Skin of body (tissue), 2 donors: ENCODE measurements around the gene FMN1. TPM values are rescaled to one million over a fixed set of nuclear protein-coding genes. Genes with fewer than 3 reads are reported as not detected.

Experiments
- DNase-seq: peaks from one replicate; lab custom pipeline; 2025; lab: John Stamatoyannopoulos, UW
- total RNA-seq: library from RNA; depleted of rRNA; stranded (reverse); fragments of >200 nt; gene quantifications from one replicate; pipeline ENCODE4 v1.2.3, GENCODE V29; 2014

FMN1 gene
- total RNA-seq, 1 donor from 2014 or later = 11.5 TPM

DNA sequence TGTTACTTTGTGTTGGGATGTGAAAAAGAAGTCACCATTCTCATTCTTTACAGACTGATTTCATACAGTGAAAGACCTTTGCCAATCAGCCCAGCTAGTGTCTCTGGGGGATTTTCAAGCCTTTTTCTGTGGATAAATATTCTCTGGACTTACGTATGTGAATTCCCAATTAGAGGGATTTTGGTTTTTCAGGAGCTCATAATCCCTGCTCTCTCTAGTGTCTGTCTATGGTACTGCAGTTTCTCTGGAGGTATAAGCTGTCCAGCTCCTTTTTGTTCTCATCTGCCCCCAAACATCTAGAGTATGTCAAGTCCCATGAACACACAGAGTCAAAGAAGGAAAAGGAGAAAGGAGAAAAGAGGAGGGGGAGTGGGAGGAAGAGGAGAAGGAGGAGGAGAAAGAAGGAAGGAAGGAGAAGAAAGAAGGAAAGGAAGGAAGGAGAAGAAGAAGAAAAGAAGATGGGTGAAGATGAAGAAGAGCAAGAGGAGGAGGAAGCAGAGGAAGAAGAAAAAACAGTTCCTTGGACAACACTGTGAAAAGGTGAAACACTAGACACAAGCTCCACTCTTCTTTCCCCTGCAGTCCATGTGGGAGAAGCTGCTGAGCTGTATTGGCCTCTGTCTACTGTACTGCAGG lies 258.1 kb downstream of the FMN1 start:
- peak; percentile 13 for DNase-seq

DNA sequence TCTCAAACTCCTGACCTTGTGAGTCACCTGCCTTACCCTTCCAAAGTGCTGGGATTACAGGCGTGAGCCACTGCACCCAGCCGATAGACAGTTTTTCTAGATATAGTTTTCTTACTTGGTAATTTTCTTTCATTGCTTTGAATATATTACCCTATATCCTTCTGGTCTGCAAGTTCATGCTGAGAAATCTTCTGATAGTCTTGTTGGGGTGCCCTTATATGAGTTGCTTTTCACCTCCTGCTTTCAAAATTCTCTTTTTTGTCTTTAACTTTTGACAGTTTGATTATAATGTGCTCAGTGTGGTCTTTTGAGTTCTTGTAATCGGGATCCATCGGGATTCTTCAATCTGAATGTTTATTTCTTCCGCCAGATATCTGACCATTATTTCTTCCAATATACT lies 259.4 kb downstream of the FMN1 start:
- DNase-seq = no peak

DNA sequence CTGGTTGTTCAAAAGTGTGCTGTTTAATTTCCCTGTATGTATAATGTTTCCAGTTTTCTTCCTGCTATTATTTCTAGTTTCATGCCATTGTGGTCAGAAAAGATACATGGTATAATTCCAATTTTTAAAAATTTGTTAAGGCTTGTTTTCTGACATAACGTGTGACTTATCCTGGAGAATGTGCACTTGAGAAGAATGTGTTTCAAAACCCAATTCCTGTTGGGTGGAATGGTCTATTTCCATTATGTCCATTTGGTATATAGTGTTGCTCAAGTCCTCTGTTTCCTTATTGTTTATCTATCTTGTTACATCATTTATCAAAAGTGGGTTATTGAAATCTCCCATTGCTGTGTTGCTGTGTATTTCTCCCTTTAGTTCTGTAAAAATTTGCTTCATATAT lies 261.3 kb downstream of the FMN1 start:
- no peak for DNase-seq

DNA sequence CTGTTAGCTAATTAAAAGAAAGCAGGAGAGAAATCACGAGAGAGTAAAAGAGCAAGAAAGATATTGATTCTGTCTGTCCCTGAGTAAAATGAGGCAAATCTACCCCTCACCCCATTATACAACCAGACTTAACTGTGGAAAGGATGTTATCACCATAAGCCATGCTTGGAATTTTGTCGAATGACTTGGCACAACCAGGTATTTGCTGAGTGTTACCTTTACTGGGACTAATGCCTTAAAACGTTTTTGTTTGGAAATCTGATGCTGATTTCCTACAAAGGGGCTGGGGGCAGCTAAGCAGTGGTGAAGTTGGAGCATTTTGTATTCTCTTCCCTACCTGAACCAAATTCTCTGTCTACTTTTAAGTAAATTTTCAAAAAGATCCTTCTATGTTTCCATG lies 265.6 kb downstream of the FMN1 start:
- no peak for DNase-seq

DNA sequence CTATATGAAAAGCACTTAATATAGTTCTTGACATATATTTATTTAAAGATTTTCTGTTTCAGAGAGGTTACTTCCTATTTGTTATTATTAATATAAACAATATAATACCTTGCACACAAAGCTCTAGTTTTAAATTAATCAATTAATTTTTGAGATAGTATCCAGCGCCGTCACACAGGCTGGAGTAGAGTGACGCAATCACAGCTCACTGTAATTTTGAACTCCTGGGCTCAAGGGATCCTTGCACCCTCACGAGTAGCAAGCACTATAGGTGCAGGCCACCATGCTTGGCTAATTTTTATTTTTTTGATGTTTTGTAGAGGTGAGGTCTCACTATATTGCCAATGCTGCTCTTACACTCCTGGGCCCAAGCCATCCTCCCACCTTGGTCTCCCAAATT lies 267.4 kb downstream of the FMN1 start:
- no peak for DNase-seq

DNA sequence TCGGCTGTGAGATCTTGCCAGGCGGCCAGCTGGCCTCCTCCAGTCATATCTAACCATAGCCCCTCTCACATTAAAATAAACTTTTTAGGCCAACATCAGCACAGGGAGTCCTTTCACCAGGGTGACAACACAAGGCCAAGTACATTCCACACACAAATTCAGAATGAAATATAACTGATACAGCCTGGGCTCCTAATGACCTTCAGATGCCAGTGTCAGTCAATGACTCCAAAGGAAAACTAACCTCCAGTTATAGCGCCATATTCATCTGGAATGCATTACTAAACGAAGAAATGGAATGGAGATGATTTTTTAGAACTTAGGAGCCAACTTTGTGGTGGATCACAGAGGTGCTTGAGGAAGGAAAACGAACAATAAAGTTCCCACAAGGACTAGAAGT lies 271.3 kb downstream of the FMN1 start:
- no peak for DNase-seq

DNA sequence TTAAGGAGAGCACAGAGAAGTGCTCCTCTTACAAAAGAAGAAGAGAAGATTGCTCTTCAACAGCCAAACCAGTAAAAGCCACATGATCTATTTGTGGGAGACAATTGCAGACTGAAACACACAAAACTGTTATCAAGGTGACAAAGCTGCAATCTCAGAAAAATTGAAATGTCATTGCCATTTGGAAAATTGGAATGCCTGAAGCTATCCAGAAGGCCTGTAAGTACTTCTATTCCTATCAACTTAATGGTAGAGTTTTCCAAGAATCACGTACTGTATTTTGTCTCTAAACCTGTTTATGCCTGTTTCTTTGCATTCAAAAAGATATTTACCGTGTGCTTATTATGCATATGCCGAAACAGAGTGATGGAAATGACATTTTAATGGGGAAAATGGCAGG lies 272.0 kb downstream of the FMN1 start:
- no peak for DNase-seq

DNA sequence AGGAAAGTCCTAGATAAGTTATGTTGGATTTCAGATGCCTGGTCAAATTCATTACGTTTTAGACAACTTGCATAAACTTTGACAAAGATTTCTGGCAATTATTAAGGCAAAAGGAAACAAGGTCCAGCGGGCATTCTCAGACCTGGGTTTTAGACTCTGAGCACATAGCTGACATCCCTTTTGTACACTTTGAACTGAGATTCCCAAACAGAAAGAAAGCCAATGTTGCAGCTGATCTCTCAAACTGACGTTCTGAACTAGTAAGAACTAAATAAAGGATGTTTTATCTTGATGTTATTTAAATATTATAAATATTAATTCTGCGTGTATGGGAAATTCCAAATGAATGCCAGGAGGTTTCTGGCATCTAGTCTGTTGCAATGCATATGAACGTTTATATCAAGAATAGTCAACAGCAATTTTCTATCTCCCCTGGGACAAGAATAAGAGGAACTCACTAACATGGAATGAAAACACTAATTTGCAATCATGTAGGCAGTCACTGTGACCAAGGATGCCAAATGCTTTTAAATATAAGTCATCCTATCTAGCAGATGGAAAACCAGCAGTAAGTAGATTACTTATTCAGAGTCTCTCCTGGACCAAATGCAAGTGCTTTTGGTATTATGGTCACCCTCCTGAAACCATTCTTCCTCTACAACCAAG lies 274.6 kb downstream of the FMN1 start:
- DNase-seq = peak; percentile 43

DNA sequence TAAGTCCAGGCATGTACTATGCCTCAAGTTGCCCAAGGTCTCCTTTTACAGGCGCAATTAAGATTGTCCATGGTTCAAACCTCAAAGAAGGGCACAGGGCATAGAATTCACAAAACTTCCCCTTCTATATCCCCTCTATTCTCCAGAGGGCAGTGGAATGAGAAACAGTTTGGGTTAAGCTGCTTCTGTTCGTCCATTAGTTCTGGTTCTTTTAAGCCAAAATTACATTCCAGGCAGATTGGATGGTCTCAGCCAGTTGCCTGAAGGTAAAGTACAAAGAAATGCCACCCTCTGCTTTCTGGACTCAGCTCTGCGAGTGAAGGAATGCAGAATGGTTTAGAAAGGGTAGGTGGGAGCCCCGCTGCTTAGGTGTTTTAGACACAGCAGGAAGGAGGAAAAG lies 276.0 kb downstream of the FMN1 start:
- DNase-seq = no peak

DNA sequence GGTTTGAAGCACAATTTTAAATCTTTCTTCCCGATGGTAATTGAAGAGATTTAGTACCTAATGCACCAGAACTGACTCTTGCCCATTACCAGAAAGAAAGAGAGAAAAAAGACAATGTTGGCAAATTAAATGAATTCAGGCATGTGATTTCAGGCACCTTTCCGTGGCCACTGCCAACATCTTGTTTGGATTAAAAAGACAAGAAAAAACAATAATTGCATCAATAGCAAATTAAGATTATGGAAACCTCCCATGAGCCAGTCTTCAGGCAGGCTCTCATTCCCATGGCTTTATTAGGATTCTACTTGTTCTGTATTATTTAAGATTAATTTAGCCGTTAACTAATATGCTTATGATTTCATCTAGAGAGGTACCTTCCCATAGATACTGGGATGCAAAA lies 283.7 kb downstream of the FMN1 start:
- DNase-seq = no peak

DNA sequence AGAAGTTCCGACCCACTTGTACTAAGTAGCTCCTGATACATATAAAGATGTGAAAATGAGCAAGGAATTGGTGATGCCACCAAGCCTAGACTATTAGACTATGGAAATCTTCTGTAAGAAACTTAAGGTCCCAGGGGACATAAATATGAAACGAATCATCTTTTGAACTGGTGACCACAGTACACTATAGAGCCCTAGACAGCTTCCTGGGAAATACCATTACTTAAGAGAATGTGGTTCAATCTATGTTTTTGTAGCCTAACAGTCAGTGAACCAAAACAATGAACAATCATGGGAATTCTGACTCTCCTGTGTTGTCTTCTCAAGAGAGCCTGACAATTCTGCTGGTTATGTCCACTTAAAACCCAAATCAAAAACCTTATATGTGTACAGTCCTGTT lies 285.1 kb downstream of the FMN1 start:
- no peak for DNase-seq

DNA sequence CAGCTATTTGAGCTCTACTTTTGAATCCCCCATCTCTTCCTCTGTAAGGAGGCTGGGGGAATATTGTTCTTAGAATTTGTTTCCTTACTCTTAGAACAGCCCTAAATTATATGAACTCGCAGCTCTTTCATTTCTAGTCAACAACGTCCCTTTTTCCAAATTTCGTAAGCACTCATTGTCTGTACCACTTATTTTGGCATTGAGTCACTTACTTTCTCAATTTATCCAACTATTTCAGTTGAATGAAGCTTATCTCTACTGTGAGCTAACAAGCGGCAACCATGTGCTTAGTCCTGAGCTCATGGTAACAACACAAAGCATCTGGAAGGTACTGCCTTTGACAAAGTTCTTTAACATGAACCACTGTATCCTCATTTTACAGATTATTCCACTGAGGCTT lies 285.6 kb downstream of the FMN1 start:
- DNase-seq = no peak

DNA sequence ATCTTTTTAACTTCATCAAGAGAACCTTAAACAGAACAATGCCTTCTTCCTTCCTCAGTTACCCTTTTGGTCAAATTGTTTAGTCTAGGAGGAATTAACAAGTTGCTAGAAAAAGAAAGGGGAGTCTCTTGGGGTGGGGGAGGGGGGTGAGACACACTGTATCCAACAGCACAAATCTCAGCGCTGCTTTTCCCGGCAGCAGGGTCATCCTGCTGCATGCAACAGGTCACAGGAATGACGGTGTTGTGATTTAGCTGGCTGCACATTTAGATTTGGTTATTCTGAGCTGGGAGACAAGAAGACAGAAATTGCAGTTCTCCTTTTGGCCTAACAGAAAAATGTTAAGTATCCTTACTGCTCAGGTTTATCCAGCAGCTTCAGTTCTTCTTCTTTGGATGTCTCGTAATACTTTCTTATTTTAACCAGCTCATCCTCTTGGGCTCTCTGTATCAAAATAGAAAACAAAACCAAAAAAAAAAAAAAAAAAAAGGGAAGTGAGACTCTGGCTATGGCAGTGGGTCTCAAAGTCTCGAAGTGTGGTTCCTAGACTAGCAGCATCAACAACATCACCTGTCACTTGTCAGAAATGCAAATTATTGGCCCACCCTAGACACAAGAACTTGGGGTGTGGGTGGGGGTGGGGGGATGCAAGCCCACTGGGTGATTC lies 286.2 kb downstream of the FMN1 start:
- DNase-seq = no peak

DNA sequence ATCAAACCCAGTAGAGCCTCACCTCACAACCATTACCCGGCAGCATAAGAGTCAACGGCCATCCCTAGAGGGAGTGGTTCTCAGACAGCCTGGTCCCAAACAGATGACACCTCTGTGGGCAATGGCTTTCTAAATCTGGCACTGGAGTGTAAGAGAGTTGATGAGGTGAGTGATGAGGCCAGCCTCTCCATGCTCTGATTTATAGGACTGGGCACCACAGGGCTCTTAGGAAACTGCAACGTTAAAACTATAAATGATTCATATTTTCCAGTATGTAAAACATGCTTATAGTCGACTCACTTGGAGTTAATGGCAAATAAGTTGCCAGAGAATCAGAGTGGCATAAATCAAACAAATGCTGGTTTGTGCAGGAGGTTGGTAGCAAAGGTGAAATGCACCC lies 289.0 kb downstream of the FMN1 start:
- DNase-seq = no peak

DNA sequence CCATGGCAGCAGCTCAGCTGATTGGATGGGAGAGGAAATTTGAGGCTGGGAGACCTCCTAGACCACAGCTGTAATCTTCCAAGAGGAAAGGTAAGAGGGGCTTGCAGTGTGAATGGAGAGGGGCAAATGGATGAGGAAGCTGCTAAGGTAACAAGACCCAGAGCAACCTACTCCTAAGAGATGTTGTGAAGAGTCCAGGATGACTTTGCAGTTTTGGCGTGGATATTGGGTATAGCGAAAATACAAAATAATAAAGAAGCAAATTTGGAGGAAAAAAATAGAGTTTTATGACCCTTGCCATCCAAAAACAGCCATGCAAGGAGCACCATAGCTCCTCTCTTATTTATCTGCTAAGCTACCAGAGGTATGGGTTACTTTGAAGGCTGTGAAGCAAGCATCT lies 290.1 kb downstream of the FMN1 start:
- DNase-seq = no peak

DNA sequence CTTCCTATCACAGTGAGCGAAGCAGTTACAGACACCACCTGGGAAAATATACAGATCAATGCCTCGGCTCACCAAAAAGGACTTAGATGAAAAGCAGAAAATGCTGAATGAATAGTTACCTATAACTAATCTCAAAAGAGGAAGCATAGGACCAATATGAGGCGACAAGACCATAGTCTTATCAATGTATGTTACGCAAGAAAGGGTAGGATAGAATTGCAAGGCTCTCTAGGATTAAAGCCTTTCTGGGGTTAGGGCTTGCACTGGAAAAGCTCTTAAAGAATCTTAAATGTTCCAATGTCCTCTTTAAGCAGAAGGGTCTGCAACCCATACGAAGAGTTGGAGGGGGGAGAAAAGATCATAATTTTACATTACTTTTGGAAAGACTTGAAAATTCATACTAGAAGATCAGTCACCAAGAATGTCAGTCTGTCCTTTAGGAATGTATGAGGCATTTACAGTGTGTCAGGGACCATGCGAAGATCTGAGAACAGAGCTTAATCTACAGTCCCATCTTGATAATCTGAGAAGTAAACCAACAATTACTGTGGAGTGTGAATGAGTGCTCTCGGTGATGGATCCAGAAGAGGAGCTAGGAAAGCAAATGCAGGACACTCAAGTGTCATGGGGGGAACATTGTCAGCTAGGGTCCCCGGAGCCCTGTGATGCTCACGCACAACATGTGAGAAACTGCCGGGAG lies 290.8 kb downstream of the FMN1 start:
- no peak for DNase-seq

DNA sequence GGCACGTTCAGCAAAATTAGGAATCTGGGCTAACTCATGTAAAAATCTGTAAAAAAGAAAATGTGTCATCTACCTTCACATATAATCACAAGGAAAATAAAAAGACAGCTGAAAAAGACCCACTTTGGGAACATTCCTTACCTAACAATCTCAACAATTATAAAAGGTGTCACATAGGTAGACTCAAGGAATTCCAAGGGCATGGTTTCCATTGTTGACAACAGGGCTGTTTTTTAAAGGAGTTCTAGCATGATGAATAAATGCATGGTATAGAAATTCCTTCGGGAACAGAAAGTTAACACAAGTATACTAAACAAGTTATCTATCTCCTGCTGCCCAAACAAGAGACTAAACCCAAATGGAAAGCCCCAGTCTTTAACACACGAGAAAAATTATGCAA lies 292.5 kb downstream of the FMN1 start:
- no peak for DNase-seq

DNA sequence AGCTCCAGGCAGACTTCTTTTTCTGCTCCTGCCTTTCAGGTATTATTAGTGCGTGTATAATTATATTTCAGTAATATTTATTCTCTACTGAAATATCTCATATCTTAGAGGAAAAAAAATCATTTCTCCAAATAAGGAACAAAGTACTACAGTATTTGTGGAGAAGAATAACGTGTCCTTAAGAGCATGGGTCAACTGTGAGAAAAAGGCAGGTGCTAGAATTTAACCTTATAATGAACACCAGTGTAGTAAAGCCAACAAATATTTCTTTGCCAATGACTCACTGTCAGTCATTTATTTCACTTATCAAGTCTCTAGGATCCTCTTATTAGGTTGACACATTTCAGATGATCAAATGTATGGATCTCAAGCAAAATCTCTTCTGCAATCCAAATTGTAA lies 293.3 kb downstream of the FMN1 start:
- DNase-seq = no peak

DNA sequence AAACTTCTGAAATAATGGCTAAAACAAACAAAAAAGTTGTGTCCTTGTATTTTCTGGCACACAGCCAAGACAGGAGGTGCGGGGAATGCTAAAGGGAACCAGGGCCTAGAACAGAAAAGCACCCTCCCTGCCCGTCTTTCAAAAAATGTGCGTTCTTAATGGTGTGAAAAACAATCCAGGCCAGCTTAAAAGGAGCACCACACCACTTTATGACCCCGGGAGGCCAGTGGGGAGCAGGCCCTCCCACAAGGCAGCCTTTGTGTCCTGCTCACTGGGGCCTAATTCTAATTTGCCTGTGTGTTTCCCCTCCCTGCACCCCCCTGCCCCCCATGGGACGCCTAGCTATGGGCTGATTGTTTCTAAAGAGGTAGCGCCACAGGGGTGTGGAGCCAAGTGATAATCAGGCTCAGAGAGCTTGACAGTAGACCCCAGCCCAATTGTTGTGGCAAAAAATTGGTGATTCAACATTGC lies 295.4 kb downstream of the FMN1 start:
- no peak for DNase-seq

DNA sequence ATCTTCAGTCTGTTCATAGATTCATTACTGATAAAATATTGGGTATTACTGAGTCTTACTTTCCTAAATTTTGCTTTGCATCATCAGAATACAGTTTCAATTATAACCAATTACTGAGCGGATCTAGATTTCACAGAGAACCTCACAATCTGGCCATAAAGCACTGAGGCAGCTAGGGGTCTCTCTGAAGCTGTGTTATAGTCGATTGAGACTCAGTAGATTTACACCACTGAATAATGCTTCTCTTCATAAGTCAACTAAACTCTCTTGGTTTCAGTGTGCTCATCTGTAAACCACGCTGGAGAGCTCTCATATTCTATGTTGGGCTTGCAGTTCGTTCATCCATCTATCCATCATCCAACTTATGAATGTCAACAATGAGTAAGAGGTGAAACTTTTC lies 296.1 kb downstream of the FMN1 start:
- DNase-seq = no peak

DNA sequence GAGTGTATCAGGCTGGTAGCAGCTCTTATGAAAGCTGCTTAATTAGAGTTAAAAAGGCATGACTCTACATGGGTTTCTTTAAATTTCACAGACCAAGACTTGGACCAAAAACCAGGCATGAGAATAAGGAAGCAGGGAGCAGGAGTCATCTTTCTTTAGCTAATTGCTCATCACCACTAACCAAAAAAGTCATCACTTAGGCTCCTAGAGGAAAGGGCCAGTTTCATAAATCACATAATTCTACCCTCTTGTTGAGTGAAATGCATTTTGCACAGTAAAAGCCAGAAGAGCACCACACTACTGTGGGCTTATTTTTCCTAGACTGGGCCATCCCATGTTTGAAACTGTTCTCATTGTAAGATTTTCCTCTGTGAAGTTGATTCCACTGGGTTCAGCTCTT lies 301.1 kb downstream of the FMN1 start:
- DNase-seq = no peak

DNA sequence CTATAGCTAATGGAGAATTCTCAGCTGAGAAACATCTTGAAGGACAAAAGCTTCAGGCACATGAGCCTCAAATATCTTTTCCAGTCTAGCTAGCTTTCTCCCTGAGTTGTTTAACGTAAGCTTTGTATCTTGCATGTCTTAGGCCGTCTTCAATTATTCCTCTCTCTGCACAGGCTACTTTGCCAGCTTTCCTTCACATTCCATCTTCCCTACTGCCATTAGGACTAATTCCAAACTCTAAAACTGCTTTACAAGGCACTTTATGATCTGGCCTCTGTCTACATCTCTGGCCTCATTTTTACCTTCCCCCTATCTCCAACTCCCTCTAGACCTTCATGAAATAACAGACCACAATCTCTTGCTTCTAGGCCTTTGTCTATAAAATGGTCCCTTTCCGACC lies 305.3 kb downstream of the FMN1 start:
- DNase-seq = no peak
